ENCODE data around the gene DZIP1L. TPM values are rescaled to one million over a fixed set of nuclear protein-coding genes. Genes with fewer than 3 reads are reported as not detected.

Gene DZIP1L
- total RNA-seq, 1 experiment from 2014 or later = 11.1 TPM

GRCh38 chr3:138139691-138140090, 24.3 kb upstream of the DZIP1L start:
- intact Hi-C loops (cut with micrococcal nuclease; ENCODE audit: unreplicated experiment) (no loop called here), in situ Hi-C loops (cut with HindIII; ENCODE audit: low pct_unique_long_range_greater_than_20kb, low sequenced_read_pairs) (no loop called here)
- DNase-seq (ENCODE audit: low read depth, low spot score) (no peak), ATAC-seq (no peak)
- CTCF ChIA-PET = no interaction called here
- Histone ChIP-seq H3K27me3 (ENCODE audit: control insufficient read depth, insufficient read depth, low read length) (peaks cover 14% of the 10 kb centered on the region), H3K4me3 (ENCODE audit: low read depth in 2 of 2, low read length in 2 of 2) (no peak overlapping the region), H3K27ac (ENCODE audit: low read length) (no peak overlapping the region), H3K9me3 (ENCODE audit: control insufficient read depth, insufficient read depth, low read depth, low read length) (no peaks in the 10 kb centered on the region), H3K4me1 (ENCODE audit: control insufficient read depth, insufficient read depth, low read length) (no peaks in the 10 kb centered on the region), H3K36me3 (ENCODE audit: control insufficient read depth, insufficient read depth, low read length) (no peaks in the 10 kb centered on the region)
- POLR2A ChIA-PET = interaction anchor here (0.5 kb wide), 1 partner anchor 13 kb away, joined by 5 read pairs; no protein-coding TSS in a partner anchor
- no TSS peak for BruUV-seq (replicated peaks)
- no peak for TF ChIP-seq REST (IDR thresholded peaks at IDR 0.05; ENCODE audit: insufficient read depth in 1 of 2, low read depth in 2 of 2, low read length in 1 of 2)
- TF ChIP-seq CTCF (IDR thresholded peaks at IDR 0.05) = no peak
- TF ChIP-seq TCF7L2 (IDR thresholded peaks at IDR 0.05; ENCODE audit: low read depth, low read length) = no peak
- TF ChIP-seq SIN3A (IDR thresholded peaks at IDR 0.05; ENCODE audit: borderline replicate concordance, insufficient read depth, low read depth, low read length) = no peak
- no peak for TF ChIP-seq POLR2AphosphoS5 (IDR thresholded peaks at IDR 0.05; ENCODE audit: low read depth, low read length)

- ChIA-PET POLR2A (interaction anchor here (0.6 kb wide), 1 partner anchor 92 kb away, joined by 3 read pairs; no protein-coding TSS in a partner anchor), CTCF (interaction anchor here (0.7 kb wide), 1 partner anchor 10 kb away, joined by 7 read pairs; no protein-coding TSS in a partner anchor)
- H3K36me3 ChIP-seq (ENCODE audit: control insufficient read depth, insufficient read depth, low read length) = no peaks in the 10 kb centered on the region
- H3K4me1 ChIP-seq (ENCODE audit: control insufficient read depth, insufficient read depth, low read length) = no peaks in the 10 kb centered on the region
- peaks cover 16% of the 10 kb centered on the region for H3K27me3 ChIP-seq (ENCODE audit: control insufficient read depth, insufficient read depth, low read length)
- H3K9me3 ChIP-seq (ENCODE audit: control insufficient read depth, insufficient read depth, low read depth, low read length) = no peaks in the 10 kb centered on the region
- intact Hi-C loops (cut with micrococcal nuclease; ENCODE audit: unreplicated experiment) = no loop called here
- in situ Hi-C loops (cut with HindIII; ENCODE audit: low pct_unique_long_range_greater_than_20kb, low sequenced_read_pairs) = no loop called here
- ATAC-seq (no peak), DNase-seq (ENCODE audit: low read depth, low spot score) (no peak)
- no TSS peak for BruUV-seq (replicated peaks)
- H3K4me3 ChIP-seq (ENCODE audit: low read depth in 2 of 2, low read length in 2 of 2) = no peak overlapping the region
- TF ChIP-seq TCF7L2 (IDR thresholded peaks at IDR 0.05; ENCODE audit: low read depth, low read length) (no peak), POLR2AphosphoS5 (IDR thresholded peaks at IDR 0.05; ENCODE audit: low read depth, low read length) (no peak), SIN3A (IDR thresholded peaks at IDR 0.05; ENCODE audit: borderline replicate concordance, insufficient read depth, low read depth, low read length) (no peak), CTCF (IDR thresholded peaks at IDR 0.05) (no peak), REST (IDR thresholded peaks at IDR 0.05; ENCODE audit: insufficient read depth in 1 of 2, low read depth in 2 of 2, low read length in 1 of 2) (no peak)
- no peak overlapping the region for H3K27ac ChIP-seq (ENCODE audit: low read length)
Measured at GRCh38 chr3:138137861-138138260, 22.5 kb upstream of the DZIP1L start.

Data from Panc1 (cell line).